Measurements from ENCODE around the gene EBF4.

- TF ChIP-seq SIN3A (conservative IDR thresholded peaks at IDR 0.05 in 1 of 2, IDR thresholded peaks at IDR 0.05 in 1 of 2; ENCODE audit: low read depth in 1 of 2, low read length in 2 of 2) (no peak), CTCF (IDR thresholded peaks at IDR 0.05; ENCODE audit: control extremely low read depth in 1 of 3, insufficient read depth in 1 of 3, low read depth in 1 of 3, low read length in 3 of 3) (no peak), JUND (IDR thresholded peaks at IDR 0.05; ENCODE audit: low read length) (no peak), POLR2A (IDR thresholded peaks at IDR 0.05; ENCODE audit: control extremely low read depth in 1 of 2, low read depth in 2 of 2, low read length in 2 of 2) (no peak), MAX (IDR thresholded peaks at IDR 0.05) (no peak)
These were observed 58.8 kb downstream of the EBF4 start for GRCh38 chr20:2751347-2751877.

Measured in H1 (cell line).